Ovary (tissue), 9 donors: Measurements from ENCODE around the gene ADRA2C. TPM values are rescaled to one million over a fixed set of nuclear protein-coding genes. Genes with fewer than 3 reads are reported as not detected.

Experiments used
- DNase-seq, 5 donors: peaks; one replicate each; pipeline ENCODE4 v3.0.0-alpha.2; 2019 to 2020
- H3K27ac ChIP-seq, 2 donors: fragments of 200-600 bp; one replicate each; pipeline versions ENCODE4 v1.5.1 to v1.8.0; 2019 to 2022
- H3K27me3 ChIP-seq: fragments of 200-600 bp; one replicate; pipeline ENCODE4 v1.8.0; 2022
- H3K36me3 ChIP-seq: fragments of 200-600 bp; sonication (generic); one replicate; pipeline ENCODE4 v1.5.1; 2019
- H3K4me1 ChIP-seq: one replicate; pipeline ENCODE4 v1.8.1; 2013; ENCODE audit warnings: mild to moderate bottlenecking, moderate library complexity; ENCODE audit not compliant: insufficient read depth
- H3K4me3 ChIP-seq: fragments of 200-600 bp; sonication (generic); one replicate; pipeline ENCODE4 v1.5.1; 2017
- H3K9me3 ChIP-seq, 2 donors: fragments of 200-600 bp in 1 of 2; sonication (generic) in 1 of 2; one replicate each; pipeline versions ENCODE4 v1.5.1 to v1.8.1; 2013 to 2019; ENCODE audit warnings: mild to moderate bottlenecking in 1 of 2, moderate library complexity in 1 of 2
- CTCF ChIP-seq, 3 donors: fragments of 450-650 bp in 2 of 3; fragments of 200-600 bp in 1 of 3; IDR thresholded peaks; one replicate each; pipeline versions ENCODE4 v1.5.1 to v1.8.0; 2016 to 2022; ENCODE audit warnings: antibody characterized with exemption in 3 of 3, mild to moderate bottlenecking in 1 of 3
- EP300 ChIP-seq: sonication (generic); formaldehyde crosslinking; IDR thresholded peaks from one replicate; pipeline ENCODE4 v1.6.1; 2017; ENCODE audit warnings: antibody characterized with exemption
- POLR2A ChIP-seq: fragments of 450-650 bp; IDR thresholded peaks from one replicate; pipeline ENCODE4 v1.6.1; 2017; ENCODE audit warnings: antibody characterized with exemption, mild to moderate bottlenecking, moderate library complexity
- whole genome bisulfite sequencing, 3 donors: extraction: QIAGEN DNeasy Blood & Tissue Kit in 1 of 3; methylation state at CpG; one replicate each; pipeline versions ENCODE4 v1.1.5 to v1.1.7; 2013 to 2017; 5-methylcytosine and 5-hydroxymethylcytosine counted together
- intact Hi-C, 4 donors: fragments of 100-400 bp; cut with DNase I; formaldehyde crosslinking; loops; one replicate each; pipeline versions ENCODE4 v1.11.0 to v1.15.1; 2022 to 2023
- polyA plus RNA-seq, 2 donors: library from polyadenylated mRNA; stranded (reverse); fragments of 200-250 nt in 1 of 2; fragments of 350-450 nt in 1 of 2; fragmentation: Illumina TruSeq in 1 of 2; extraction: RNeasy Lipid Tissue Mini Kit (QIAGEN cat#74804) in 1 of 2; gene quantifications; one replicate each; pipeline ENCODE4 v1.2.3, GENCODE V29; 2013 to 2014
- total RNA-seq, 7 donors: library from RNA; depleted of rRNA in 2 of 7; stranded (reverse); fragments of >200 nt in 2 of 7; fragmentation: NEBNext Ultra II Directional in 3 of 7; extraction: Animal tissue kit (Norgen Biotek cat#: 25700) in 3 of 7; gene quantifications; one replicate each; pipeline versions ENCODE4 v1.1.0 to v1.2.4, GENCODE V29; 2016 to 2023
- donor health status: DM: no; HTN: no; CAD: no; lungs with moderate emphysema.
- donor health status: DM: no; HTN: no; CAD: no.
- donor health status: Bipolar disorder and iron deficiency.
- donor health status: DM: yes; HTN: yes; CAD: no.
- donor health status: DM: no; HTN: no; CAD: no.
- donor health status: DM: yes; HTN: yes; CAD: no.

Gene ADRA2C
- total and polyA plus RNA-seq, 9 donors, result 0.35 to 15.1 (median 4.2) TPM

GRCh38 chr4:3719191-3719590, 47.0 kb upstream of the ADRA2C start:
- no peaks in the 10 kb centered on the region for H3K36me3 ChIP-seq
- H3K4me1 ChIP-seq, result no peaks in the 10 kb centered on the region
- H3K27me3 ChIP-seq, result no peaks in the 10 kb centered on the region
- intact Hi-C loops, result no loop called here
- no peak overlapping the region for H3K4me3 ChIP-seq
- DNase-seq, result no peak
- H3K27ac ChIP-seq, result no peak overlapping the region
- peaks cover 0 to 4% of the 10 kb centered on the region in 2 donors for H3K9me3 ChIP-seq
- WGBS, 3 donors, result 78 to 86% (median 80%) methylated on average over 7 of the region's 7 CpGs
- no peak for TF ChIP-seq EP300
- no peak for TF ChIP-seq POLR2A
- TF ChIP-seq CTCF (IDR thresholded peaks at IDR 0.05), result no peak

DNA sequence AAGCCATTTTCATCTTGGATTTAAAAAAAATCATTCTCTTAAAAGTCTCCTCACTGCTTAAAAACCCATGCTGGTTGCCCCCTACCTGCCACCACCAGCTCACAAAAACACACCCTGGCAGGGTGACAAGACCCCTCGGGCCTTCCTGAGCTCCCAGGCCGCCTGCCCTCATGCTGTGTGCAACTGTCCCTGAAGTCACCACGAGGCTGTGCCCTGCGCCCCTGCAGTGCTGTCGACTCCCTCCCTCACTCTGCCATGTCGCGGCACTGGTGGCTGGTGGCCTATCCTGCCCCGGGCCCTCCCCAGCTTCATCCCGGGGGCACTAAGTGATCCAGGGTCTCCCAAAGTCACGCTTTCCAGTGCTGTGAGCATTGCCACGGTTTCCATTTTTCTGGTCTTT, 46.3 kb upstream of the ADRA2C start:
- Histone ChIP-seq H3K9me3 (peaks cover 0 to 4% of the 10 kb centered on the region in 2 donors), H3K27ac (no peak overlapping the region), H3K4me1 (no peaks in the 10 kb centered on the region), H3K4me3 (no peak overlapping the region), H3K36me3 (no peaks in the 10 kb centered on the region), H3K27me3 (no peaks in the 10 kb centered on the region)
- intact Hi-C loops, result no loop called here
- TF ChIP-seq POLR2A (no peak), CTCF (IDR thresholded peaks at IDR 0.05) (no peak), EP300 (no peak)
- 73 to 86% (median 83%) methylated on average over 11 of the region's 11 CpGs for WGBS, 3 donors
- no peak for DNase-seq

DNA sequence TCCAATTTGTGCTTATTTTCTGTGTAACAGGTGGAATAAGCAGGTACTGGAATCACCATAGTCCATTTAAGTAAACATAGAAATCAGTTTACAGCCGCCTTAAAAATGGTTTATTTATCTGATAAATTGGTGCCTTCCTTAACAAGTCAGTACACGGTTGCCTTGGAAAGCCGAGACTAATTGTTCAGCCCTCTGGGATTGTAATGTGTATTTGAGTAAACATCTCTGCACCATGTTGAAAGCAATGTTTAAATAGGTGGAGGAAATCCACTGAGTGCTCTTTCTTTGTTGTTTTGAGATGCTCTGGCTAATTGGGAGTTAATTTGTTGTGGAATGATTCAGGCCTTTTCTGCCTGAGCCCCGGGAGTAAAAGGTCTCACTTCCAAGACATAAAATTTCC, 45.7 kb upstream of the ADRA2C start:
- no peaks in the 10 kb centered on the region for H3K27me3 ChIP-seq
- H3K4me3 ChIP-seq, result no peak overlapping the region
- 46 to 59% (median 54%) methylated on average over 4 of the region's 4 CpGs for WGBS, 3 donors
- intact Hi-C loops, result no loop called here
- H3K27ac ChIP-seq, result no peak overlapping the region
- H3K4me1 ChIP-seq, result no peaks in the 10 kb centered on the region
- H3K36me3 ChIP-seq, result no peaks in the 10 kb centered on the region
- TF ChIP-seq EP300, result no peak
- no peak for TF ChIP-seq CTCF (IDR thresholded peaks at IDR 0.05)
- no peak for TF ChIP-seq POLR2A
- H3K9me3 ChIP-seq, result peaks cover 0 to 4% of the 10 kb centered on the region in 2 donors
- DNase-seq, result no peak

DNA sequence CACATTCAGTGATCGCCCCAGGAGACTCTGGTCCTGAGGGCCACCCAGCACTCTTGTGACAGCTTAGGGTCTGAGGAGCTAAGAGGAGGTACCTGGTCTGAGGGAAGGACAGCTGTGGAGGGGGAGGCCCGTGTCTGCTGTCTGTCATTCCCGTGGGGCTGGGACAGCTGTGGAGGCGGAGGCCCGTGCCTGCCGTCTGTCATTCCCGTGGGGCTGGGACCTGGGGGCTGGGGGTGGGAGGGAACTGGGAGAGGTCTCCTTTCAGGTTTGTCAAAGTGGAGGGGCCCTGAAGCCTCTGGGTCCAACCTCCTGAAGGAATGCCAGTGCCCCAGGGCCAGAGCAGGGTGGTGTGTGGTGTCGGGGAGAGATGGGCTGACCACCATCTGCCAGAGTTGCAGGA, 45.0 kb upstream of the ADRA2C start:
- H3K9me3 ChIP-seq, result peaks cover 0 to 4% of the 10 kb centered on the region in 2 donors
- no peak for DNase-seq
- no peak overlapping the region for H3K4me3 ChIP-seq
- TF ChIP-seq POLR2A (no peak), EP300 (no peak), CTCF (IDR thresholded peaks at IDR 0.05) (no peak)
- H3K4me1 ChIP-seq, result no peaks in the 10 kb centered on the region
- no peaks in the 10 kb centered on the region for H3K36me3 ChIP-seq
- intact Hi-C loops, result no loop called here
- no peaks in the 10 kb centered on the region for H3K27me3 ChIP-seq
- WGBS, 3 donors, result 63 to 79% (median 67%) methylated on average over 8 of the region's 8 CpGs
- no peak overlapping the region for H3K27ac ChIP-seq
